GM10266 (cell line): Measurements from ENCODE around the gene MBNL1.

Experiments used
- DNase-seq: peaks from one replicate; pipeline ENCODE4 v3.0.0; 2012; ENCODE audit errors: extremely low spot score
- TF ChIP-seq, protein P1 (sequence below): IDR thresholded peaks from 2 replicates; pipeline ENCODE4 v1.5.1; 2012; ENCODE audit warnings: mild to moderate bottlenecking, low read depth; ENCODE audit not compliant: control insufficient read depth, insufficient read depth; ENCODE audit errors: missing control alignments

The MBNL1 gene

GRCh38 chr3:152402695-152403451, 134.1 kb downstream of the MBNL1 start:
- TF ChIP-seq, protein P1, sequence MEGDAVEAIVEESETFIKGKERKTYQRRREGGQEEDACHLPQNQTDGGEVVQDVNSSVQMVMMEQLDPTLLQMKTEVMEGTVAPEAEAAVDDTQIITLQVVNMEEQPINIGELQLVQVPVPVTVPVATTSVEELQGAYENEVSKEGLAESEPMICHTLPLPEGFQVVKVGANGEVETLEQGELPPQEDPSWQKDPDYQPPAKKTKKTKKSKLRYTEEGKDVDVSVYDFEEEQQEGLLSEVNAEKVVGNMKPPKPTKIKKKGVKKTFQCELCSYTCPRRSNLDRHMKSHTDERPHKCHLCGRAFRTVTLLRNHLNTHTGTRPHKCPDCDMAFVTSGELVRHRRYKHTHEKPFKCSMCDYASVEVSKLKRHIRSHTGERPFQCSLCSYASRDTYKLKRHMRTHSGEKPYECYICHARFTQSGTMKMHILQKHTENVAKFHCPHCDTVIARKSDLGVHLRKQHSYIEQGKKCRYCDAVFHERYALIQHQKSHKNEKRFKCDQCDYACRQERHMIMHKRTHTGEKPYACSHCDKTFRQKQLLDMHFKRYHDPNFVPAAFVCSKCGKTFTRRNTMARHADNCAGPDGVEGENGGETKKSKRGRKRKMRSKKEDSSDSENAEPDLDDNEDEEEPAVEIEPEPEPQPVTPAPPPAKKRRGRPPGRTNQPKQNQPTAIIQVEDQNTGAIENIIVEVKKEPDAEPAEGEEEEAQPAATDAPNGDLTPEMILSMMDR = no peak

DNA sequence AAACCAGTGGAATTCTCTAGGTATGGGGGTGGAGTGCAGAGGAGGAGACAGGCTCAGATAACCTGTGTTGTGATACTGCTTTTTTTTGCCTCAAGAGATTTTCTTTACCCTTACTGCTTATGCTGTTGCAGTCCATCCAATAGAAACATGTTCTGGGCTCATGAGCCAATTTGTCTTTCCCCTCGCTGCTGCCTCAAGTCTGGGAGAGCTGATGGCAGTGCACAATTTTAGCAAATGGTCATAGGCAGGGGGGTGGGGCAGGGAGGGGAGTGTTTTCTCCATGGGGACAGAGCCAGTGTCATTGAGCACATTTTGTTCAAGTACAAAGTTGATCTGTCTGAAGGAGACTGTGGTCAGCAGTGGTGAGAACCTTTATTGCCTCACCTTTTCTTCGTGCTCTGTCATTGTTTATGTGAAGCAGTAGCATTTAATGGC, 134.9 kb downstream of the MBNL1 start:
- TF ChIP-seq, protein P1 = no peak
- DNase-seq = no peak

More at GRCh38 chr3:152402695-152403451, 134.1 kb downstream of the MBNL1 start:
- DNase-seq = no peak

GRCh38 chr3:152404976-152405375, 136.2 kb downstream of the MBNL1 start:
- TF ChIP-seq, protein P1 = no peak
- no peak for DNase-seq

DNA sequence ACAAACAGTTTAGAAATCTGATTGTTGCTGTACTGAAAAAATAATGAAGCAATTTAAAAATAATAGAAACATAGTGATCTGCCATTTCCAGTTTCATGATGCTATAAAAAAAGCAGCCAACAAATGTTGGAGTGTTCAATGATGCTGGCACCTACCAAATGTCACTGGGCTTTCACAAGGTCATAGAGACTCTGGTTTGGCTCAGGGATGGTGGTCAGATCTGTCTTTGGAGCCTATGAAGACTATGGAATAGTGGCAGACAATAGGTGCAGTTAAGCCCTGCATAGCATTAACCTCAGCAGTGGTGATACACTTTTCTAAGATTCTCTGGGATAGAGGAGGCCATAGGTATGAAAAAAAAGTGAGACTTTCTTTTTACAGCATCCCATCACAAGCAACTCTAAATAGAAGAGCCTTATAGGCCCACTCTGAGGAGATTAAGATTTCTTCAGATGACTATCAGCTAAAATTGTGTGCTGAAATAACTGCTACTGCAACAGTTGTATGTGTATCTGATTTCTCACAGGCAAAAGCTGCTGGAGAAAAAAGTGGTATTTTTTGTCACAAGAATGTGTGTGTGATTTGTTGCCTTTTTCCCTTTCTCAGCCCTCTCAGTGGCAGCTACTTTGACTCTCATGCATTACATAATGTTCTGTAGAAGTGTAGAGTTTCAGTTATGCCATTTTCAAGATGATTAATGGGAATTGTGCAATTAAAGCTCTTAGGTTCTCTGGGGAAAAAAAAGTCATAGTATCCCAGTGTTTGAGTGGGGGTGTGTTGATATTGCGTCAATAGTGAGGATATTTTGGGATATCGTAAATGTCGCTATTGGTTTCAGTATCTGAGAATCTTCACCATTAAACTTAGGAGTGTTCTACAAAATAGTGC, 137.4 kb downstream of the MBNL1 start:
- TF ChIP-seq, protein P1 = no peak
- no peak for DNase-seq

- TF ChIP-seq, protein P1 = no peak
- no peak for DNase-seq
Observed at GRCh38 chr3:152413240-152413639, 144.5 kb downstream of the MBNL1 start.

- no peak for DNase-seq
- TF ChIP-seq, protein P1 = no peak
Observed at GRCh38 chr3:152416808-152417580, 148.3 kb downstream of the MBNL1 start.
